Superior temporal gyrus (tissue), 1 donor: Measurements from ENCODE around the gene PCBD1.

Experiments used
- DNase-seq: peaks from one replicate; pipeline ENCODE4 v3.0.0-alpha.2; 2016; ENCODE audit errors: extremely low spot score

Gene PCBD1

GRCh38 chr10:70833601-70834000 is 54.8 kb downstream of the PCBD1 start:
- no peak for DNase-seq
